ENCODE results near the gene PCCA. TPM values are rescaled to one million over a fixed set of nuclear protein-coding genes. Genes with fewer than 3 reads are reported as not detected.

The PCCA gene
- total and polyA plus RNA-seq, 2 donors from 2014 or later, result 86.2 to 222 TPM

- Histone ChIP-seq H3K4me3 (ENCODE audit: low read length in 3 of 3) (no peak overlapping the region), H3K9me3 (ENCODE audit: control insufficient read depth in 2 of 3, insufficient read depth in 1 of 3, low read length in 3 of 3) (no peaks in the 10 kb centered on the region), H3K27ac (ENCODE audit: low read depth in 2 of 2, low read length in 2 of 2) (no peak overlapping the region), H3K27me3 (ENCODE audit: control insufficient read depth, insufficient read depth, low read length) (no peaks in the 10 kb centered on the region), H3K4me1 (ENCODE audit: control insufficient read depth in 2 of 3, insufficient read depth in 2 of 3, low read depth in 1 of 3, low read length in 3 of 3) (no peaks in the 10 kb centered on the region), H3K36me3 (ENCODE audit: control insufficient read depth in 2 of 3, insufficient read depth in 3 of 3, low read length in 3 of 3) (no peaks in the 10 kb centered on the region), H3K9ac (ENCODE audit: low read length in 3 of 3) (no peak overlapping the region)
- DNase-seq, result no peak
- intact Hi-C loops (cut with DNase I), result no loop called here
- TF ChIP-seq, protein P1, sequence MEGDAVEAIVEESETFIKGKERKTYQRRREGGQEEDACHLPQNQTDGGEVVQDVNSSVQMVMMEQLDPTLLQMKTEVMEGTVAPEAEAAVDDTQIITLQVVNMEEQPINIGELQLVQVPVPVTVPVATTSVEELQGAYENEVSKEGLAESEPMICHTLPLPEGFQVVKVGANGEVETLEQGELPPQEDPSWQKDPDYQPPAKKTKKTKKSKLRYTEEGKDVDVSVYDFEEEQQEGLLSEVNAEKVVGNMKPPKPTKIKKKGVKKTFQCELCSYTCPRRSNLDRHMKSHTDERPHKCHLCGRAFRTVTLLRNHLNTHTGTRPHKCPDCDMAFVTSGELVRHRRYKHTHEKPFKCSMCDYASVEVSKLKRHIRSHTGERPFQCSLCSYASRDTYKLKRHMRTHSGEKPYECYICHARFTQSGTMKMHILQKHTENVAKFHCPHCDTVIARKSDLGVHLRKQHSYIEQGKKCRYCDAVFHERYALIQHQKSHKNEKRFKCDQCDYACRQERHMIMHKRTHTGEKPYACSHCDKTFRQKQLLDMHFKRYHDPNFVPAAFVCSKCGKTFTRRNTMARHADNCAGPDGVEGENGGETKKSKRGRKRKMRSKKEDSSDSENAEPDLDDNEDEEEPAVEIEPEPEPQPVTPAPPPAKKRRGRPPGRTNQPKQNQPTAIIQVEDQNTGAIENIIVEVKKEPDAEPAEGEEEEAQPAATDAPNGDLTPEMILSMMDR (IDR thresholded peaks at IDR 0.05; ENCODE audit: borderline replicate concordance, extremely low read depth, insufficient read depth), result no peak
- no peak for FAIRE-seq
Measured at GRCh38 chr13:100473501-100474044, 384.7 kb downstream of the PCCA start.

DNA sequence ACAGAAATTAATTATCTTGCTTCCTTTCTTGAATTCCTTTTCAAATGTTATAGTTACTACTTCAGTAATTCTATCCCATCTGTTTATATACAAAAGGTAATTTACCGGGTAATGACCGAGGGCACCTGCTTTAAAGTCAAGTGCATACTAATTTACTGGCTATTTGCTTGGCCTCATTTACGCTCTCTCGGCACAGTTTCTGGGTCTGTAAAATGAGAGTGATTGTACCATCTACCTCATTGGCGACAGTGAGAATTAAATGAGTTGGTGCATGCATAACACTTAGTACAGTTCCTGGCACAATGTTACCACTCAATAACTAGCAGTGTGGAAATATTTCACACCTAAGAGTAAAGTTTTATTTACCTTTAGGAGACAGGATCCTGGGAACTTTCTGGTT is 388.1 kb downstream of the PCCA start:
- Histone ChIP-seq H3K36me3 (ENCODE audit: control insufficient read depth in 2 of 3, insufficient read depth in 3 of 3, low read length in 3 of 3) (no peaks in the 10 kb centered on the region), H3K27ac (ENCODE audit: low read depth in 2 of 2, low read length in 2 of 2) (no peak overlapping the region), H3K9ac (ENCODE audit: low read length in 3 of 3) (no peak overlapping the region), H3K4me1 (ENCODE audit: control insufficient read depth in 2 of 3, insufficient read depth in 2 of 3, low read depth in 1 of 3, low read length in 3 of 3) (no peaks in the 10 kb centered on the region), H3K9me3 (ENCODE audit: control insufficient read depth in 2 of 3, insufficient read depth in 1 of 3, low read length in 3 of 3) (no peaks in the 10 kb centered on the region), H3K27me3 (ENCODE audit: control insufficient read depth, insufficient read depth, low read length) (no peaks in the 10 kb centered on the region), H3K4me3 (ENCODE audit: low read length in 3 of 3) (no peak overlapping the region)
- FAIRE-seq, result no peak
- TF ChIP-seq, protein P1 (IDR thresholded peaks at IDR 0.05; ENCODE audit: borderline replicate concordance, extremely low read depth, insufficient read depth), result no peak
- DNase-seq, result no peak
- intact Hi-C loops (cut with DNase I), result no loop called here

DNA sequence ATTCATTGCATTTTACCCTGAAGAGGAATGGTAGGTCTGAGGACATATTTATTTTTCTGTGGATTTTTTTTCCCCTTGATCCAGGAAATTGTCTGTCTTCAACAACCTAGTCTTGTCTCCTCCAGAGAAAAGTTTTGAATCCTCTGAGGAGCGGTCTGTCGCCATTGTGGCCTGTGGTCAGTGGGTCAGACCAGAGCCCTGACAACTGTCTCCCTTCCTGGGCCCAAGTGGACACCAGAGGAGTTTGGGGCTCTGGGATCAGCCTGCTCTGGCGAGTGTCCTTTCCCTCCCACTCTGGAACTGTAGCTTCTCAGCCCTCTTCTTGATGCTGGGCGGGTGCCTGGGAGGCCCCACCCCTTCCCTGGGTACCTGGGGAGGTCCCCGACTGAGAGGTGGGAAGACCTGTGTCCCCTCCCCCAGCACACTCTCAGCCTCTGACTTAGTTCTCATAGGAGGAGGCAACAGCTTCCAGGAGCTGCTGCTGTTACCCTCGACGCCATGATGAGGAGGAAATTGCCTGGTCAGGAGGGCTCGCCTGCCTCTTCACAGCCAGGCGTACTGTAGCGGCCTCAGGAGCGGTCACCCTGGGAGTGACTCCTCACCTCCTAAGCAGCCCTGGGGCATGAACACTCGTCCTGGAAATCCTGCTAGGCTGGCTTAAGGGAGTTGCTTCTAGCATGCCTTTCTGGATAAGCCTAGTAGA is 389.4 kb downstream of the PCCA start:
- no peaks in the 10 kb centered on the region for H3K9me3 ChIP-seq (ENCODE audit: control insufficient read depth in 2 of 3, insufficient read depth in 1 of 3, low read length in 3 of 3)
- no peak for FAIRE-seq

More for the DNA sequence above, 389.4 kb downstream of the PCCA start:
- TF ChIP-seq, protein P1 (IDR thresholded peaks at IDR 0.05; ENCODE audit: borderline replicate concordance, extremely low read depth, insufficient read depth), result no peak
- Histone ChIP-seq H3K36me3 (ENCODE audit: control insufficient read depth in 2 of 3, insufficient read depth in 3 of 3, low read length in 3 of 3) (no peaks in the 10 kb centered on the region), H3K9ac (ENCODE audit: low read length in 3 of 3) (no peak overlapping the region), H3K27me3 (ENCODE audit: control insufficient read depth, insufficient read depth, low read length) (no peaks in the 10 kb centered on the region), H3K27ac (ENCODE audit: low read depth in 2 of 2, low read length in 2 of 2) (no peak overlapping the region), H3K4me3 (ENCODE audit: low read length in 3 of 3) (no peak overlapping the region), H3K4me1 (ENCODE audit: control insufficient read depth in 2 of 3, insufficient read depth in 2 of 3, low read depth in 1 of 3, low read length in 3 of 3) (no peaks in the 10 kb centered on the region)
- intact Hi-C loops (cut with DNase I), result no loop called here
- DNase-seq, result no peak
